IPS-11a (cell line): ENCODE measurements around the gene ZBTB37.
"Not testable (repeated sequence)": the region's sequence is repeated elsewhere in the genome, so short reads cannot be mapped to it uniquely, and the experiment has no call there.

Experiments
- H3K4me3 ChIP-seq: one replicate; pipeline ENCODE4 v1.5.1; 2013; ENCODE audit warnings: low read depth, low read length, control low read depth

ZBTB37 gene

DNA sequence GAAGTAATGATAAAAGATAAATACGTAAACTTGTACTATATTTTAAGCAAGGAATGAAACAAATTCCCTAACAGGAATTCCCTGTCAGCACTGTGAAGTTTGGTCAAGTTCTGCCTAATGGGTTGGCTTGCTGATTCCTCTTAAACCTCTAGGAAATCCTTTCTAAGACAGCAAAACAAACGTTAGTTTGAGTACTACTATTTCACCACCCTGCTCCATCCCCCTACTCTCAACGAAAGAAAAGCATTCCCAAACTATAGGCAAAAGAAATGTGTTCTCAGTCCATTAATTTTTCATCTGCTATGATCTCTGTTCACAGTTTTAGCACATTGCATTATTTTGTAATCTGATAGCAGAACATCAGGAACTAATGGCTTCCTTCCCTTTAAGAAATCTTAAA lies 32.8 kb downstream of the ZBTB37 start:
- H3K4me3 ChIP-seq: no peak overlapping the region

- no peak overlapping the region for H3K4me3 ChIP-seq
These were observed 35.8 kb downstream of the ZBTB37 start for GRCh38 chr1:173903827-173904531.

GRCh38 chr1:173913111-173913510 lies 44.9 kb downstream of the ZBTB37 start:
- H3K4me3 ChIP-seq: no peak overlapping the region

GRCh38 chr1:173914366-173914871 lies 46.2 kb downstream of the ZBTB37 start:
- H3K4me3 ChIP-seq: no peak overlapping the region

GRCh38 chr1:173915596-173915995 lies 47.4 kb downstream of the ZBTB37 start:
- H3K4me3 ChIP-seq: no peak overlapping the region

- no peak overlapping the region for H3K4me3 ChIP-seq
These were observed 48.5 kb downstream of the ZBTB37 start for GRCh38 chr1:173916667-173917066.

DNA sequence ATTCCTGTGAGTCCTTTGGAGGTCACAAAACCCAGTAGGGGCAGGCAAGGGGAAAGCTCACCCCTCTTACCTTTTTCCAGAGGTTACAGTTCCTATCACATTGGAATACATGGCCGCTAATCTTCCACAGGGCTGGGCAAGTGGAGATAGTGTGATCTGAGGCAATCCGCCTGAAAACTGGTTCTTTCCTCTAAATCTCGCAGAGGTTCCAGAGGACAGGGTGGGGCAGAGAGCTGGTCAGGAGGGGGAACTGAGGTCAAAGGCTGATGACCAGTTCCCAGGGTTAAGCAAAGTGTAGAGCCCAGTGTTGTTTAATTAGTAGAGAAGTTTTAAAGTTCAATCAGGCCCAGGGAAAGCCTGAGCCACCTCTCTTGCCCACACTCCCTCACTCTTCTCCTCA lies 49.0 kb downstream of the ZBTB37 start, which contains the start of gene SERPINC1:
Gene SERPINC1 (minus strand): TSS at position 179 of the 400 bp plus-strand sequence. CDS start 68 bp downstream, at position 111.
- H3K4me3 ChIP-seq: no peak within 1 kb of the TSS

DNA sequence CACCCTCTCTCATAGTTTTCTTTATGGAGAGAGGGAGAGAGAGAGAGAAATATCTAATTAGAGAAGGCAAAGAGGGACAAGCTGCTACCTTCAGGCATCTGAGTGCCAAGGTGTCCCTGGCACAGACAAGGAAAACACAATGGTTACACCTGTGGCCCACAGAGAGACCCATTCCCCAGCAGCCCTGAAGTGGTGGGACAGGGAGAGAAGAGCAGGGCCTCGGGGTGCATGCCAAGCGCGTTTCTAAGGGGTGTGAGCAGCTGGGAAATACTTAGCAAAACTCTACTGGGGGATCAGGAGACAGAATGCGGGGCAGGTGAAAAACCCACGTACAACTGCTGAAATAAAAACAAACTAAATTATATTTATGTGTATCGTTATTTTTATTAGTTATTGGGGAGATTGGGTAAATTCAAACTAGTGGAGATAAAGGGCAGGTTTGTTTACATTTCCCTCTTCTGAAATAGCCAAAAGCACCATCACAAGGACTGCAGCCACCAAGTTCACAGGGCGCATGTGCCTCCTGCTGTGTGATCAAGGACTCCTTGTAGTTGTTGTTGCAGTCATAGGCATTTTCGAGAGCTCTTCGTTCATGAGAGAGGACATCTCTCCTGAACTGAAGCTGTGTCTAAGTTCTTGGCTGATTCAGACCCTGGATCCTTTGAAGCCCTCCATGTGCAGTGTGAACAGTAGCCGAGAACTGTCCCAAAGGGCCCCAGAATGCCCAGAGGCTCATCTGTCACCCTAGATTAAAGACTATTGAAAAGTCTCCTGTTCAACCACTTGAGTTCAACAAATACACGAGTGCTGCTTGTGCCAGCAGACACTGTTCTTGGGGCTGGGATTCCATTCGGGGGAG lies 49.7 kb downstream of the ZBTB37 start:
- H3K4me3 ChIP-seq: no peak overlapping the region

DNA sequence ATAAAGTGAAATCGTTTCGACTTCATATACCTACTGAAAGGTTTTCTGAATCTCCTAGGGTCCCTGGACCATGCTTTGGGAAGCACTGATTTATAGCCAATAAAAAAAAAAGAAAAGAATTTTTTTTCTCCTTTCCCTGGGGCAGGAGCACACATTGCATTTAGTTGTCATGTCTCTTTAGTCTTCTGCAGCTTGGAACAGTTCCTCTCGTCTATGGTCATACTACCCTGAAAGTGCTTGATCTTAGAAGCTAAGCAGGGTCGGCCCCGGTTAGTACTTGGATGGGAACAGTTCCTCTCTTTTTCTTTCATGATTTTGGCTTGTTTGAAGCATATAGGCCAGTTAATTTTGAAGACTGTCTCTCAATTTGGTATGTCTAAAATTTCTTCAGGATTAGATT lies 52.7 kb downstream of the ZBTB37 start:
- H3K4me3 ChIP-seq: no peak overlapping the region

DNA sequence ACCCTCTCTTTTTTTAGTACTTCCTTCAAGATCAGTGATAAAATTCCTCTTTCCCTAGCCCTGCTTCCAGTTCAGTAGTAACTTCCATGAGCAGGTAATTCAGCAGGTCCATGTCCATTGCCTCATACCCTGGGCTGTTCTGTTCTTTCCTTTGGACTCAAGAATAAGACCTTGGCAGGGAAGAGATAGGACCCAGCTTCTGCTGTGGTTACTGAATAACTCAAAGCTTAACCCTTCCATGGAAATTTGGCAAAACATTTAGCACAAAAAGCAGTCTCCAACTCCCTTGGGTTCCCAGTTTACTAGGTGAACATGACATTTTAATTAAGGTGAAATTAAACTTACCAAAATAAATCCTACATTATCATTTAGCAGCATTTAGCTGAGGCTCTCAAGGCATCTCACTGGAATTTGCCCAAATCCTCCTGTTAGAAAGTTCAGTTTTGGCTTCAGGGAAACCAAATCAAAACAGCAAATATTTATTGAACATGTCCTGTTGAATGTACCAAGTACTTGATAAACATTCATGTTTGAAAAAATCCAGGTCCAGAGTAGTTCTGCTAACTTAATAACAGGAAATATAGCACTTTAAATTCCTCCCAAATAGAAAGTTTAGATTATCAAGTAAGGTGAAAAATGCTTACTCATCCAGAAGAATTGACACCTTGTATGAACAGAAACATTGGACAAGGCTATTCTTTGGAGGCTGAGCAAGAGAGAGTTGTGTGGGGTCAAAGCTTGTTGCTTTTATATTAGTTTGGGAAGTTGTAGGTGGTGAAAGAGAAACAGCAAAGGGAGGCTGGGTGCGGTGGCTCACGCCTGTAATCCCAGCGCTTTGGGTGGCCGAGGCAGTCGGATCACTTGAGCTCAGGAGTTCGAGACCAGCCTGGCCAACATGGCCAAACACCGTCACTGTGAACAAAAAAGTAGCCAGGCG lies 57.4 kb downstream of the ZBTB37 start:
- no peak overlapping the region for H3K4me3 ChIP-seq

DNA sequence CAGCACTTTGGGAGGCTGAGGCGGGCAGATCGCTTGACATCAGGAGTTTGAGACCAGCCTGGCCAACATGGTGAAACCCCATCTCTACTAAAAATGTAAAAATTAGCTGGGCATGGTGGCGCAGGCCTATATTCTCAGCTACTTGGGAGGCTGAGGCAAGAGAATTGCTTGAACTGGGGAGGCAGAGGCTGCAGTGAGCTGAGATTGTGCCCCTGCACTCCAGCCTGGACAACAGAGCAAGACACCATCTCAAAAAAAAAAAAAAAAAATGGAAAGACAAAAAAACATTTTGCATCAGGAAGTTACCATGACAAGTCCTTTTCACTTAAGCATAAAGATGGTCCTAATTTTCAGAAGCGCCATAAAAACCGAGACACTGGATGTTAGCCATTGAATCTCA lies 62.4 kb downstream of the ZBTB37 start:
- not testable (repeated sequence) for H3K4me3 ChIP-seq

- H3K4me3 ChIP-seq: no peak overlapping the region
These were observed 66.3 kb downstream of the ZBTB37 start for GRCh38 chr1:173934440-173934839.

DNA sequence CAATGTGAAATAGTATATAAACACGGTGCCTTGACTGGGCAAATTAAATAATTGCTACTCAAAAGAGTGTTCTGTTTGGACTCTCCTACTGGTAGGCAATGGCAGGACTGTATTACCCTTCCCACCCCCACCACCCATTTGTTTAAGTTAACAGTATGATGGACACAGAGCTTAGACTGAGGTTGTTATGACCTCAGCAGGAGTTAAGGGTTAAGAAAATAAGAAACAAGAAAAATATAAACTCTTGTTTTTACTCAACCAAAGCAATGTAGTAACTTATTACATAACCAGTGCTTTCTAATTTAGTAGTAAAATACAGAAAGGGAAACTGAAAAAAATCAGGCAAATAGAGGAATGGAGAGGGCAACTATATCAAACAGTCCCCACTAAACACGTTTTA lies 68.9 kb downstream of the ZBTB37 start:
- H3K4me3 ChIP-seq: no peak overlapping the region

GRCh38 chr1:173946380-173946921 lies 78.3 kb downstream of the ZBTB37 start:
- no peak overlapping the region for H3K4me3 ChIP-seq

- H3K4me3 ChIP-seq: no peak overlapping the region
These were observed 80.4 kb downstream of the ZBTB37 start for GRCh38 chr1:173948594-173948993.
